Naive thymus-derived CD4-positive, alpha-beta T cell (primary cell): ENCODE data around the gene LOXL3. TPM values are rescaled to one million over a fixed set of nuclear protein-coding genes. Genes with fewer than 3 reads are reported as not detected.

Source experiments
- ATAC-seq: fragments of 150-1000 bp; cut with Tn5 transposase; 2 replicates; pipeline ENCODE4 v1.10.0; 2021; ENCODE audit warnings: mild to moderate bottlenecking, moderate library complexity
- CTCF ChIA-PET: fragments of 350-600 bp; sonication (Branson Sonifier 250); formaldehyde crosslinking; loops from one replicate; lab custom pipeline; 2021; ENCODE audit warnings: antibody characterized with exemption; lab: Charles Lee
- POLR2A ChIA-PET: fragments of 350-600 bp; sonication (Branson Sonifier 250); formaldehyde crosslinking; loops from one replicate; lab custom pipeline; 2021; ENCODE audit warnings: antibody characterized with exemption, inconsistent platforms; lab: Charles Lee
- DNase-seq, 9 donors: peaks; one replicate each; pipeline versions ENCODE4 v3.0.0 to v3.0.0-alpha.2; 2020 to 2022; ENCODE audit warnings: mixed read lengths in 1 of 9
- H3K27ac ChIP-seq: one replicate; pipeline ENCODE4 v1.7.0; 2013; ENCODE audit warnings: mild to moderate bottlenecking, low read depth, low read length, moderate library complexity
- H3K27me3 ChIP-seq, 2 donors: one replicate each; pipeline ENCODE4 v1.7.0; 2013; ENCODE audit warnings: low read length in 2 of 2, mild to moderate bottlenecking in 2 of 2, moderate library complexity in 2 of 2; ENCODE audit not compliant: control insufficient read depth in 2 of 2, insufficient read depth in 2 of 2
- H3K36me3 ChIP-seq, 3 experiments: 1 replicate in 2 of 3; 2 replicates in 1 of 3; pipeline ENCODE4 v1.7.0; 2013; ENCODE audit warnings: low read length in 3 of 3, mild to moderate bottlenecking in 3 of 3, moderate library complexity in 1 of 3; ENCODE audit not compliant: insufficient read depth in 3 of 3, control insufficient read depth in 2 of 3
- H3K4me1 ChIP-seq, 2 donors: one replicate each; pipeline ENCODE4 v1.7.0; 2013; ENCODE audit warnings: low read length in 2 of 2, mild to moderate bottlenecking in 2 of 2, moderate library complexity in 1 of 2; ENCODE audit not compliant: control insufficient read depth in 2 of 2, insufficient read depth in 2 of 2
- H3K4me3 ChIP-seq: 2 replicates; pipeline ENCODE4 v1.7.0; 2013; ENCODE audit warnings: mild to moderate bottlenecking, low read length
- H3K9me3 ChIP-seq, 3 experiments: 1 replicate in 2 of 3; 2 replicates in 1 of 3; pipeline ENCODE4 v1.7.0; 2013; ENCODE audit warnings: low read length in 3 of 3; ENCODE audit not compliant: control insufficient read depth in 2 of 3
- H3K27ac Mint-ChIP-seq, 9 donors: one replicate each; pipeline ENCODE4 v1.8.0; 2020 to 2022; ENCODE audit warnings: mixed read lengths in 9 of 9, mild to moderate bottlenecking in 8 of 9, moderate library complexity in 5 of 9, inconsistent platforms in 2 of 9
- H3K27me3 Mint-ChIP-seq, 5 donors: one replicate each; pipeline ENCODE4 v1.8.0; 2021 to 2022; ENCODE audit warnings: mixed read lengths in 5 of 5, mild to moderate bottlenecking in 1 of 5
- H3K36me3 Mint-ChIP-seq, 5 donors: one replicate each; pipeline ENCODE4 v1.8.0; 2020 to 2022; ENCODE audit warnings: mixed read lengths in 5 of 5, mild to moderate bottlenecking in 3 of 5, inconsistent platforms in 1 of 5
- H3K4me1 Mint-ChIP-seq, 7 donors: one replicate each; pipeline ENCODE4 v1.8.0; 2020 to 2022; ENCODE audit warnings: mixed read lengths in 7 of 7, mild to moderate bottlenecking in 3 of 7, inconsistent platforms in 1 of 7
- H3K4me3 Mint-ChIP-seq, 10 donors: one replicate each; pipeline ENCODE4 v1.8.0; 2020 to 2022; ENCODE audit warnings: mild to moderate bottlenecking in 10 of 10, mixed read lengths in 10 of 10, moderate library complexity in 6 of 10, inconsistent platforms in 2 of 10
- H3K9me3 Mint-ChIP-seq, 11 donors: one replicate each; pipeline ENCODE4 v1.8.0; 2020 to 2022; ENCODE audit warnings: mixed read lengths in 11 of 11, mild to moderate bottlenecking in 4 of 11, inconsistent platforms in 1 of 11, moderate library complexity in 1 of 11
- intact Hi-C, 2 donors: fragments of 100-400 bp; cut with micrococcal nuclease; formaldehyde crosslinking; loops; one replicate each; pipeline ENCODE4 v1.15.1; 2023
- polyA plus RNA-seq, 2 donors: library from polyadenylated mRNA; unstranded; fragments of 300-500 nt; fragmentation: Illumina TruSeq; gene quantifications; one replicate each; pipeline ENCODE4 v1.2.3, GENCODE V29; 2021
- total RNA-seq, 6 experiments: library from RNA in 5 of 6; stranded (reverse) in 5 of 6; gene quantifications; 1 replicate in 5 of 6; 2 replicates in 1 of 6; pipeline ENCODE4 v1.2.3 and lab custom pipeline; 2021 to 2026

Gene LOXL3
- total and polyA plus RNA-seq, 7 experiments from 2014 or later, result 0.17 to 6.9 (median 0.66) TPM; not detected in 1

DNA sequence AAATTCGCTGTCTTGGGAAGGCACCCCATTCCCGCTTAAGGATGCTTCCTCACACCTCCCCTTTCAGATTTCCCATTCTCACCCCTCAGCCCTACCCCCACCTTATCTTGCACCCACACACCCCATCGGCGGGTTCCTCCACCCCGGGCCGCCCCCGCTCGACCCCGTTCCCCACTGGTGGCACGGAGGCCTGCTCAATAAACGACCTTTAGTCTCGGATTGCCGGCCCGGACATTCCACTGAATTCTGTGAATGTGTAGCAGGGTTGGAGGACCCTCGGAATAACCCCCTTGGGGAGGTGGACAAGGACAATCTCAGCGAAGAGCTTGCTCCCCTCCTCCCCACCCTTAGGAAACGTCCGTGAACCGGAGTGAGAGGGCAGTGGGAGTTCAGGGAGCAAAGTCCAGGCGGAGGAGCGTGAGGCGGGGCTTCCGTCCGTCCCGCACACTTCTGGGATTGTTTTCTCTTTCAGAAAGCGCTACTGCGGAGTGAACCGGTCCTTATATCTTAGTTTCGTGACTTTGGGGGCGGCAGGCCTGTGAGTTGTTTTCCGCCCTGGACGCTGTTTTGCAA, 51.5 kb downstream of the LOXL3 start:
- Mint-ChIP-seq H3K9me3 (peaks cover 0 to 3% (median 0%) of the 10 kb centered on the region in 11 donors), H3K36me3 (peaks cover 12 to 32% (median 27%) of the 10 kb centered on the region in 5 donors), H3K4me1 (peaks cover 41 to 76% (median 62%) of the 10 kb centered on the region in 7 donors), H3K4me3 (peak overlapping the region; percentile 52 to 81 (median 66)), H3K27ac (peak overlapping the region in 2 of 9 donors; percentile 14 to 15), H3K27me3 (peaks cover 60 to 78% (median 69%) of the 10 kb centered on the region in 5 donors)
- POLR2A ChIA-PET, result interaction anchor here (1.6 to 4.3 kb wide), 2 partner anchors 19 to 27 kb away, joined by 4 to 11 read pairs; partner anchors contain the start of genes AUP1, CCDC142, HTRA2 and TTC31
- H3K4me3 ChIP-seq, result peak overlapping the region; percentile 36
- peaks cover 17 to 52% of the 10 kb centered on the region in 2 donors for H3K4me1 ChIP-seq
- peaks cover 0 to 17% (median 5%) of the 10 kb centered on the region in 3 experiments for H3K36me3 ChIP-seq
- DNase-seq (no peak), ATAC-seq (no peak)
- intact Hi-C loops, result loop anchor here in 1 of 2 donors (10.0 kb wide), 1 partner anchor 153 kb away; the partner anchor contains the start of gene SEMA4F
- H3K27me3 ChIP-seq, result peaks cover 4 to 43% of the 10 kb centered on the region in 2 donors
- CTCF ChIA-PET, result no interaction called here
- H3K27ac ChIP-seq, result no peak overlapping the region
- no peaks in the 10 kb centered on the region for H3K9me3 ChIP-seq

DNA sequence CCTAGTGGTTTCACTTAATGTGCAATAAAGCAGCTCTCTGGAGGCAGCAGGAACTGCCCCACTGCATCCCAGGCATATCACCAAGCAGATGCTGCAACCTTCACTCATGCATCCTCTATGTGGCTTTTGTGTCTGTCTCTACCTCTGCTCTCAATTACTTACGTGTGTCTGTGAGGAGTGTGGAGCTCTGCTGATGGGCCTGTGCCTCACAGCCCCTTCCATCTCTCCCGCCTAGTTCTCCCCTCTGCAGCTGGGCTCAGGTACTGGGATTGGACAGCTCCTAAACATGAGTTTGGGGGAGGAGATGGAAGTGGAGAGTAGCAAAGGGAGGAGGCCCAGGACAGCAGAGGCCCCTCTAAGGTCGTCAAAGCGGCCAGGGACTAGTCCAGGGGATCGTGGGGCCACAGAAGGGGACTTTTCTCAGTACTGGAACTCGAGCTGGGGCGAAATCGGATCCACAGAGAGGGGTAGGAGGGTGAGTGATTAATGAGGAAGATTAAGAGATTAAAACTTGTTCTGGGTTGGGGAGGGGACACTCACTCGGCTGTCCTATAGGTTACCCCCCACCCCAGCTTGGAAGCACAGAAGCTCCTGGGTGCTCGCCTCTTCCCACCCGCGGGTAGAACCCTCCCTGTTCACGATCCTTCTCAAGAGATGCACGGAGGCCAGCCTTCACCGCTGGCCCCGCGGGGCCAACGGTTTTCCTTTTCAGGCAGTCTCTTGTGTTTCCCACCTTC, 52.2 kb downstream of the LOXL3 start:
- POLR2A ChIA-PET, result interaction anchor here (1.0 to 1.8 kb wide), 6 partner anchors 10 to 29 kb away, joined by 3 to 5 read pairs (median 4); partner anchors contain the start of genes AUP1, CCDC142, HTRA2 and MRPL53
- Mint-ChIP-seq H3K36me3 (peaks cover 11 to 28% (median 21%) of the 10 kb centered on the region in 5 donors), H3K27me3 (peaks cover 60 to 76% (median 69%) of the 10 kb centered on the region in 5 donors), H3K9me3 (peaks cover 0 to 2% (median 0%) of the 10 kb centered on the region in 11 donors), H3K4me1 (peaks cover 34 to 69% (median 57%) of the 10 kb centered on the region in 7 donors), H3K4me3 (peak overlapping the region in 7 of 10 donors; percentile 16 to 75 (median 64)), H3K27ac (peak overlapping the region in 2 of 9 donors; percentile 14 to 15)
- H3K36me3 ChIP-seq, result peaks cover 0 to 16% (median 5%) of the 10 kb centered on the region in 3 experiments
- intact Hi-C loops, result loop anchor here in 1 of 2 donors (10.0 kb wide), 1 partner anchor 153 kb away; the partner anchor contains the start of gene SEMA4F
- peaks cover 13 to 47% of the 10 kb centered on the region in 2 donors for H3K4me1 ChIP-seq
- ATAC-seq, result no peak
- no peaks in the 10 kb centered on the region for H3K9me3 ChIP-seq
- CTCF ChIA-PET, result interaction anchor here (0.8 kb wide), 1 partner anchor 45 kb away, joined by 3 read pairs; no protein-coding TSS in a partner anchor
- DNase-seq, result no peak
- H3K4me3 ChIP-seq, result no peak overlapping the region
- H3K27ac ChIP-seq, result no peak overlapping the region
- H3K27me3 ChIP-seq, result peaks cover 4 to 43% of the 10 kb centered on the region in 2 donors

DNA sequence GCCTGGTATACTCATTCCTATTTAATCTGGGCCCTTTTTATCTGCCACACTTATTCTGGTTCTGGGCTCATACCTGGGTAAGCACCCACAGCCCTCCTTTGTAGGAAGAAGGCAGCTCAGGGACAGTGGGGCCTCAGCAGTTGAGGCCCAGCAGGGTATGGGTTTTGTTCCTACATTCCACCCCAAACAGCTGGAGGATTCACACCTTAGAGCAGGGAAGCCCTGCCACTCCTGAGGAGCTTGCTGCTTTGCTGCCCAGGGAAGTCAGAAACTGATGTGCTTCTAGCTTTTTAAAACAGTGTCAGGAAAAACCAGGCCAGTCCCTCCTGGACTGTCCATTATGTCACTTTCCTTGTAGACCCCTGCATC, 53.2 kb downstream of the LOXL3 start:
- Histone ChIP-seq H3K9me3 (no peaks in the 10 kb centered on the region), H3K4me1 (peaks cover 13 to 38% of the 10 kb centered on the region in 2 donors), H3K27me3 (peaks cover 4 to 40% of the 10 kb centered on the region in 2 donors), H3K36me3 (peaks cover 0 to 12% (median 3%) of the 10 kb centered on the region in 3 experiments), H3K4me3 (no peak overlapping the region), H3K27ac (no peak overlapping the region)
- intact Hi-C loops, result loop anchor here in 1 of 2 donors (10.0 kb wide), 1 partner anchor 154 kb away; the partner anchor contains the start of gene SEMA4F
- peaks cover 58 to 69% (median 63%) of the 10 kb centered on the region in 5 donors for H3K27me3 Mint-ChIP-seq
- peaks cover 32 to 63% (median 54%) of the 10 kb centered on the region in 7 donors for H3K4me1 Mint-ChIP-seq
- peak overlapping the region in 1 of 9 donors; percentile 5 for H3K27ac Mint-ChIP-seq
- no peak for DNase-seq
- ChIA-PET CTCF (interaction anchor here (0.8 kb wide), 1 partner anchor 44 kb away, joined by 3 read pairs; no protein-coding TSS in a partner anchor), POLR2A (interaction anchor here (1.0 to 1.8 kb wide), 6 partner anchors 9 to 45 kb away, joined by 3 to 5 read pairs (median 3); partner anchors contain the start of genes AUP1, HTRA2, INO80B and MRPL53)
- peaks cover 0 to 2% (median 0%) of the 10 kb centered on the region in 11 donors for H3K9me3 Mint-ChIP-seq
- H3K4me3 Mint-ChIP-seq, result peak overlapping the region in 3 of 10 donors; percentile 21 to 50 (median 23)
- H3K36me3 Mint-ChIP-seq, result peaks cover 11 to 24% (median 17%) of the 10 kb centered on the region in 5 donors
- ATAC-seq, result no peak

DNA sequence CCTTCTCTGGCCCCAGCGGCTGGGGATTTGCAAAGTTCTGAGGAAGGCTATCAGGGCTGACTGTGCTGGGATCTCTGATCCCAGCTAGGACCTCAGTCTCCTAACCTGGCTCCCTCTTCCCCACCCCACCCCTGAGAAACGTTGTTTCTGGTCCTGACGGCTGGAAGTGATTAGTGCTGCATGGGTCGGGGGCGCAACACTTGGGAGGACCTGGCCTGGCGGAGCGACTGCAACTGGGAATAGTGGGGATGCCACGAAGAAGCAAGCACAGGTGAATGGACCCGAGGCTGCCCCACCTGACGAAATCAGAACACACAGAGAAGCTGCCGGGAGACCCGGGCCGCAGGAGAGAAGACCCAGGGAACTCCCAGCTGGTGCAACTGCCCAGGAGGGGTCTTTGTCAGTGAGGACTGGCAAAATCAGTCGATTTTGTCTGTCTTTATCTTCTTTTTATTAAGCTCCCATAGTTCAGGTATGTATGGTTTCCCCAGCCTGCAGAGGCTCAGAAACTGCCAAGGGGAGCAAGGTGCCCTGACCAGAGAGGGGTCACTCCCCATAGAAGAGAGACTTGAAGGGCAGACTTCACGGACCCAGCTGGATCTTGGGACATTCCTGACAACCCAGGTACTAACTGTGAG, 53.7 kb downstream of the LOXL3 start:
- POLR2A ChIA-PET, result interaction anchor here (1.0 to 1.8 kb wide), 5 partner anchors 7 to 45 kb away, joined by 3 to 5 read pairs (median 3); partner anchors contain the start of genes AUP1, HTRA2, INO80B and MRPL53
- H3K4me3 Mint-ChIP-seq, result peak overlapping the region in 8 of 10 donors; percentile 10 to 50 (median 22)

DNA sequence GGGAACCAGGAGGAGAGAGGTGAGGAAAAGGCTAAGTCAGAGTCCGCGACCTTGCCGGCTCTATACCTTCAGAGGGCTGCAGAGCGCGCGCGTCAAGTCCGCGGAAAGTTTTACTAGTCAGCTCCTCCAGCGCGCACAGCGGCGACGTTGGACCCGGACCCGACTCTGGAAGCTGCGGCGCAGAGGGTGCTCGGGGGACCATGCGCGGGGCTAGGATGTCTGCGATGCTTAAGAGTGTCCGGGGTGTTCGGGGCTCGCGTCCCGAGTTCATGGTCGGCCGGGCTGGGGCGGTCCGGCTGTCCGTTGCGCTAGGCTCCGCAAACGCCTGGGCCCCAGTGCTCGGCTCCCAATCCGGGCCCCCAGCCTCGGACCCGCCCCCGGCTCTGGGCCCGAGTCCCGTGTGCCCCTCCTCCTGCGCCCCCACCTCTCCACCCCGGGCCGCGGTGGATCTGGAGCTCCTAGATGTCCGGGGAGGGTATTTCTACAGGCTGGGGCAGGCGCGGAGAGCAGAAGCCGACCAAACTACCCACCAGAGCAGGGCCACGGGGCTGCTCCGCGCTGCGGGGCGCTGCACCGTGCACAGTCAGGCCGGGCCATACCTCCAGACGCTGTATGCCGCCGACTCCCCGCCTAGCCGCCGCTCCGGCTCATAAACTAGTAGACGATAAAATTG, 54.3 kb downstream of the LOXL3 start, which contains the start of gene LBX2:
TSS of gene LBX2 (minus strand) at position 337 of the 673 bp plus-strand sequence. CDS start at position 271, 66 bp downstream.
- Mint-ChIP-seq H3K36me3 (peaks cover 2 to 13% (median 6%) of the 10 kb centered on the region in 5 donors), H3K27ac (peak within 1 kb of the TSS in 4 of 9 donors; percentile 3 to 85 (median 33)), H3K4me3 (peak within 1 kb of the TSS; percentile 63 to 97 (median 86)), H3K27me3 (peaks cover 46 to 65% (median 52%) of the 10 kb centered on the region in 5 donors), H3K9me3 (no peaks in the 10 kb centered on the region), H3K4me1 (peaks cover 24 to 52% (median 44%) of the 10 kb centered on the region in 7 donors)
- ChIA-PET POLR2A (interaction anchor here (1.0 to 1.6 kb wide), 3 partner anchors 8 to 44 kb away, joined by 3 read pairs; partner anchors contain the start of genes INO80B, MRPL53 and PCGF1), CTCF (no interaction called here)
- DNase-seq (peak in 1 of 9 donors; percentile 45), ATAC-seq (peak; percentile 17)
- peaks cover 4 to 34% of the 10 kb centered on the region in 2 donors for H3K27me3 ChIP-seq
- intact Hi-C loops, result loop anchor here in 1 of 2 donors (2.0 kb wide), 1 partner anchor 15 kb away; the partner anchor contains the start of gene TLX2
- H3K4me3 ChIP-seq, result peak within 1 kb of the TSS; percentile 61
- no peak within 1 kb of the TSS for H3K27ac ChIP-seq
- no peaks in the 10 kb centered on the region for H3K9me3 ChIP-seq
- peaks cover 0 to under 1% (median 0%) of the 10 kb centered on the region in 3 experiments for H3K36me3 ChIP-seq
- peaks cover 13 to 35% of the 10 kb centered on the region in 2 donors for H3K4me1 ChIP-seq

More for the DNA sequence above, 53.7 kb downstream of the LOXL3 start:
- no peaks in the 10 kb centered on the region for H3K9me3 ChIP-seq
- intact Hi-C loops, result loop anchor here in 1 of 2 donors (2.0 to 10.0 kb wide), 2 partner anchors 15 to 155 kb away; partner anchors contain the start of genes SEMA4F and TLX2
- H3K27me3 ChIP-seq, result peaks cover 4 to 38% of the 10 kb centered on the region in 2 donors
- H3K4me3 ChIP-seq, result no peak overlapping the region
- Mint-ChIP-seq H3K4me1 (peaks cover 30 to 59% (median 50%) of the 10 kb centered on the region in 7 donors), H3K27ac (no peak overlapping the region), H3K27me3 (peaks cover 53 to 69% (median 58%) of the 10 kb centered on the region in 5 donors), H3K9me3 (peaks cover 0 to 2% (median 0%) of the 10 kb centered on the region in 11 donors), H3K36me3 (peaks cover 9 to 19% (median 12%) of the 10 kb centered on the region in 5 donors)
- ATAC-seq, result no peak
- H3K36me3 ChIP-seq, result peaks cover 0 to 7% (median 0%) of the 10 kb centered on the region in 3 experiments
- peaks cover 13 to 35% of the 10 kb centered on the region in 2 donors for H3K4me1 ChIP-seq
- CTCF ChIA-PET, result no interaction called here
- no peak for DNase-seq
- H3K27ac ChIP-seq, result no peak overlapping the region
